GM18861 (cell line): ENCODE results near the gene RAB19.
"Not testable (repeated sequence)": the region's sequence is repeated elsewhere in the genome, so short reads cannot be mapped to it uniquely, and the experiment has no call there.

Experiments used
- ATAC-seq: cut with Tn5 transposase; IDR thresholded peaks from one replicate; pipeline ENCODE4 v1.9.1; 2021; ENCODE audit not compliant: unreplicated experiment

RAB19 gene

DNA sequence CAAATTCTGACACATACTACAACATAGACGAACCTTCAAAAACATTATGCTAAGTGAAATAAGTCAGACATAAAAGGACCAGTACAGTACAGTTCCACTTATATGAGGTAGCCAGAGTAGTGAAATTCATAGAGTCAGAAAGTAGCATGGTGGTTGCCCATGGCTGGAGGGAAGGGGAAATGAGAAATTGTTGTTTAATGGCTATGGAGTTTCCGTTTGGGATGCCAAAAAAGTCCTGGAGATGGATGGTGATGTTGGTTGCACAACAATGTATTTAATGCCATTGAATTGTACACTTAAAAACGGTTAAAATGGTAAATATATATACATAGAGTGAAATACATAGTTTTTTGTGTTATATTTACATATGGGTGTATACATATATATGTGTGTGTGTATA is 3.5 kb upstream of the RAB19 start:
- no peak for ATAC-seq

DNA sequence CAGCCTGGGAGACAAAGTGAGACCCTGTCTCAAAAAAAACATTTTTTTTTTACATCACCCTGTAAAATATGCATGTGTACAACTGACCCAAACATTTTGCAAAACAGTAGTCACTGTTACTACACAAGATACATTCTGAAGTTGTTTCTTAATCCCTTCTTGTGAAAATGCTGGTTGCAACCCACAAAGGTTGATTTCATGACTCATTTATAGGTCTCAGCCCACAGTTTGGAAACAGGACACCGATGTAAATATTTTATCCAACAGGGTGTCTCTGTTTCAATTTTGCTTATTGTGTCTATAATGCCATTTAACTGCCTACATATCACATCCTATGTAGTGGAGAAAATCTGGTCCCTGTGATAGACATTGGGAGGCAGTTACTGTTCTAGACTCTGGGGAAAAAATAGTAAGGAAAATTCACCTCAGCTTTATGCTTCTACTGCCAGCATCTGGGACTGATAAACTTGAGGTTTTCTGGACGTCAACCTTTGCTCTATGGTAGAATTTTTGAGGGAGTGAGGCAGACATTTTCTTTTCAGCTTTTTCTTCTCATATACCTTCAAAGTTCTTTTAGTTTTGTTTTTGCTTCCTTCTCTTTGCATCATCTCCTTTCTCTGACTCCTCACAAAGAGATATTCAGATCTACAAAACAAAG is 1.6 kb upstream of the RAB19 start:
- no peak for ATAC-seq

DNA sequence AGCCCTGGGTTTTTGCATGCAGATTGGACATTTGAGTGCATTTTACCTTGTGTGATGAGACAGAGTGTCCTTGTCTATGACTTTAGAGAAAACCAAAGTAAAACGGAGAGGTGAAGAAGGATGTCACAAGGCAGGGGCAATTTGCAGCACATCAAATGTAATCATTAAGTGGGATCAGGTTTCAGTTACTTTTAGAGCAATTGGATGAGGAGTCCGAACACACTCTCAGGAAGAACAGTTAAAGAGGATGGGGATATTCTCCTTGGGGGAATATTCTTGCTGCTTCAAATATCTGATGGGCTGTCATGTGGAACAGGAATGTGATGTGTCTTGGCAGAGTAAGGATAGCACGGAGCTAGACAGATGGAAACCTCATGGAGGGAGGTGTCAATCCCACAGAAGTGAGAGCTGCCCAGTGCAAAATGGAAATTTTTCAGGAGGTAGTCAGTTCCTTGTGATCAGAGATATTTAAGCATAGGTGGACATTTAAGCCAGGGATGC is 757 bp downstream of the RAB19 start:
- ATAC-seq = no peak

DNA sequence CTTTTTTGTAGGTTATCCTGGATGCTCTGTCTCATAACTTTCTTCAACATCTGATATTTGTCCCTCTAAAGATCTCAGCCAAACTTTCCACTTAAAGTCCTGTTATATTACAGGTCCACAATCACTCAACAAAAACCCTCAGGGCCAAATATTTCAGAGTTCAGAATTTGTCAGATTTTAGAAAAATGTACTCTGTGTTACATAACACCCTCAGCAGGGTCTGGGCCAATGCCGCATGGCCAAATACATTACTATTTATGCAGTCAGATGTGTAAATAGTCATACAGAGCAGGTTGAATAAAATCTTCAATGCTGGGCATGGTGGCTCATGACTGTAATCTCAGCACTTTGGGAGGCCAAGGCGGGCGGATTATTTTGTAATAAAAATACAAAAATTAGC is 11.5 kb downstream of the RAB19 start:
- ATAC-seq = no peak

- ATAC-seq = not testable (repeated sequence)
Measured at GRCh38 chr7:140415816-140416215, 12.0 kb downstream of the RAB19 start.

- no peak for ATAC-seq
Measured at GRCh38 chr7:140416560-140416959, 12.7 kb downstream of the RAB19 start.

- no peak for ATAC-seq
Measured at GRCh38 chr7:140417456-140418155, 13.7 kb downstream of the RAB19 start.

GRCh38 chr7:140418156-140418472 is 14.3 kb downstream of the RAB19 start:
- ATAC-seq = not testable (repeated sequence)

- ATAC-seq = no peak
Measured at GRCh38 chr7:140418653-140419052, 14.8 kb downstream of the RAB19 start.

- ATAC-seq = no peak
Measured at GRCh38 chr7:140421521-140421920, 17.7 kb downstream of the RAB19 start.

DNA sequence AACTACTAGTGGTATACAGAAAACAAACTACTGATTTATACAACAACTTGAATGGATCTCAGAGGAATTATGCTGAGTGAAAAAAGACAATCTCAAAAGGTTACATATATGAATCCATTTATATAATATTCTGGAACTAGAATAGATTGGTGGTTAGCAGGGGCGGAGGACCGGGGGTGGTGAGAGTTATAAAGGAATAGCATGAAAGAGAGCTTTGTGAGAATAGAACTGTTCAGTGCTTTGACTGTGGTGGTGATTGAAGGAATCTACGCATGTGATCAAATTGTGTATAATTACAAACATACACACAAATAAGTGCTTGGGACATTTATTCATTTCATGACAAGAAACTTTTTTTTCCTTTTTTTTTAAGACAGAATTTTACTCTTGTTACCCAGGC is 19.6 kb downstream of the RAB19 start:
- no peak for ATAC-seq

- ATAC-seq = no peak
Measured at GRCh38 chr7:140425718-140426117, 21.9 kb downstream of the RAB19 start.

DNA sequence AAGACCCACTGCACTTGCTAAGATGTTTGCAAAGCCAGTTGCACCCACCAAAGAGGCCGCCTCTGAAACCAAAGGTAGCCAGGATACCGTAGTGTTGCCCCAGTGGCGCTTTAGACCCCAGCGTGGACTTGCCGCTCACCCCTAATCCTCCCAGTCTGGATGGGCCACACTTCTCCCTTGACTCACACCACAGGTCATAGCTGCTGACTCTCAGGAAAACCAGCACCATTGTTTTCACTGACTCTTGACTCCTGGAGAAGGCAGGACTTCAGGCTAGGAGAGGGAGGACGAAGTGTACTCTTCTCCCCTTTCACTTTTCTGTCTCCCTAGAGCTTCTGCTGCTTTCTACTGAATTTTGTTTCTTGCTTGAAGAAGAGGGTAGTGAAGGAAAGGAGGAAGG is 22.3 kb downstream of the RAB19 start:
- ATAC-seq = no peak

GRCh38 chr7:140433396-140433795 is 29.5 kb downstream of the RAB19 start:
- no peak for ATAC-seq

- ATAC-seq = no peak
Measured at GRCh38 chr7:140435252-140435895, 31.5 kb downstream of the RAB19 start.

DNA sequence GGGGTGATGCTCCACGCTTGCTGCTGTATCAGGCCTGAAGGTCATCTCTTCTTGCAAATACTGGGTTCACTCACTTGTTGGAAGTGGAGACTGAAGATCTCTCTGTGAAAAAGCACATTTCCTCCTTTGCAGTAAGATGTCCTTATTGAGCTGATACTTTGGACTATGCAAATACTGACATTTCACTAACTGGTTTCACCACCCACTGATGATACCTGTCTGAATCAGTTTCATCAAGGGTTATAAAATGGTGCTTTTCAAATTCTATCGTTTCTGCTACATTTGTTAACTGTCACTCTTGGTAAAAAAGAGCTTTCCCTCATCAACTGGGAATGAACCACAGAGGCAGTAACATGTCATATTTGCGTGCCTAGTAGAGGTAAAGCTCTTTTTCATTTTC is 35.5 kb downstream of the RAB19 start:
- peak; percentile 72 for ATAC-seq

DNA sequence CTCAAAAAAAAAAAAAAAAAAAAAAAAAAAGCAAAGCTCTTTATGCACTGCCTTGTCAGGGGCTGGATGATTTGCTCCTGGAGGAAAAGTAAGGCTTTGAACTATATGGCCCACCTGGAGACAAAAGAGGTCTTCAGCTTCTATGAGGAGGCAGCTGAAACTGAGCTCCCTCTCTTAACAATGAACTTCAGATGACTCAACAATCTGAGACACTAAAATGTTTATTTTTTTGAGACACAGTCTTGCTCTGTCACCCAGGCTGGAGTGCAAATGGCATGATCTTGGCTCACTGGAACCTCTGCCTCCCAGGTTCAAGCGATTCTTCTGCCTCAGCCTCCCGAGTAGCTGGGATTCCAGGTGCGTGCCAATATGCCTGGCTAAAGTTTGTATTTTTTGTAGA is 36.7 kb downstream of the RAB19 start:
- no peak for ATAC-seq

- ATAC-seq = no peak
Measured at GRCh38 chr7:140441519-140441918, 37.7 kb downstream of the RAB19 start.

DNA sequence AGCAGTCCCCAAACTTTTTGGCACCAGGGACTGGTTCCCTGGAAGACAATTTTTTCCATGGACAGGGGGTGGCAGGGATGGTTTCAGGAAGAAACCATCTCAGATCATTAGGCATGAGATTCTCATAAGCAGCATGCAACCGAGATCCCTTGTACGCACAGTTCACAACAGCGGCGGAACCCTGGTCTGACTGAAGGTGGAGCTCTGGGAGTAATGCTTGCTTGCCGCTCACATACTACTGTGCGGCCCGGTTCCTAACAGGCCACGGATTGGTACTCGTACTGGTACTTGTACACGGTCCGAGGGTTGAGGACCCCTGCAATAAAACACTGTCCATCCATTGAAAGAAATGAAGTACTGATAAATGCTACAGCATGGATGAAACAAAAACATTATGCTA is 42.6 kb downstream of the RAB19 start:
- no peak for ATAC-seq

DNA sequence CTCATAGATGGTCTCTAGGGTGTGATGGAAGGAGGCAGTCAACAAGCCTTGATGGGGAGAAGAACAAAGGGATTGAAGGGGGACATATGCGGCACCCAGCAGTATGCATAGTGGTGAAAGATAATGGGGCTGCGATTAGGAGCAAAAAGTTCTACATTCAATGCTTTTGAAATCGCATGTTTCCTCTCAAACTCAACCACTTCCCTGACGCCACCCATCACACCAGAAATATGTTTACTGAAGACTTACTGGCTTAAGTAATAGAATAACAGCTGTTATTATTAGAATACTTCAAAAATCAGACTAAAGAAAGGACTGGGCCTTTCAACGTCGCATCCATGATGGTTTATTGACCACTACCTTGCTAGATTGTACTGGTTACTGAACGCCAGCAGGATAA is 44.0 kb downstream of the RAB19 start:
- no peak for ATAC-seq

DNA sequence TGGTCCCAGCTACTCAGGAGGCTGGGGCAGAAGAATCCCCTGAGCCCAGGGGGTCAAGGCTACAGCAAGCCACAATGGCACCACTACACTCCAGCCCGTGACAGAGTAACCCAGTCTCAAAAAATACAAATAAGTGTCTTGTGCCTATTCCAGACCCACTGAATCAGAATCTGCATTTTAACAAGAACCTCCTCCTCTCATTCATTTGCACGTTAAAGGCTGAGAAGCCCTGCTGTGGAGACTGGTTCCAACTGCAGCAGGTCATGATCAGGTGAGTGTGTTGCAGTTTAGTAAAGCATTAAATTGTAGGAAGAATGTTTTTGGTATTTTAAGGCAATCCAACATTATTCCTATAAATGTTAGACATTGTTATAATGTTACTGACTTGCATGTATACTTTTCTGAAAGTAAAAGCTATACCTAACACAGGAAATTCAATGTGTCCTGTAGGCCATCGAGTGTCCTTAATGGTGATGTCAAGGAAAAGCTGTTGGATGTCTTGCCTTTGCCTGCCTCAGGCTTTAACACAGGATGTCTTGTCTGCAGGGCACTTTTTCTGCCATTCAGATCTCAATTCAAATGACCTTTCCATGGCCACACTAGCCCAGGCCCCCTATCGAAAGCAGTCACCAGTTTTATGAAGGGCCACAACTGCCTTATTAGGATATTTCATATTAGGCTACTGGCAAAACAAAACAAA is 45.1 kb downstream of the RAB19 start:
- no peak for ATAC-seq

- ATAC-seq = no peak
Measured at GRCh38 chr7:140451716-140452115, 47.9 kb downstream of the RAB19 start.
